ENCODE measurements around the gene PTPRT. TPM values are rescaled to one million over a fixed set of nuclear protein-coding genes. Genes with fewer than 3 reads are reported as not detected.

PTPRT gene
- total RNA-seq, 1 experiment from 2014 or later = not detected

DNA sequence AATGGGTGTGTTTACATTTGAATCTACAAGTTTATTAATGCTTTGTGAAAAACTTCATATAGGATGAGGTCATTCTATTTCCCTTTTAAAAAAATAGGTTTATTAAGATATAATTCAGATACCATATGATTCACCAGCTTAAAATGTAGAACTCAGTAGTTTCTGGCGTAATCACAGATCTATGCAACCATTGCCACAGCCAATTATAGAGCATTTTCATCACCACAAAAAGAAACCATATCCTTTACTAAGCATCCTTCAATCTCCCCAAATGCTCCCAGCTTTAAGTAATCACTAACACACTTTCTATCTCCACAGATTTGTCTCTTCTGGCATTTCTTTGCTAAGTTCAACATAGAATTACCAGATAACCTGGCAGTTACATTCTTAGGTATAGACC is 137.2 kb downstream of the PTPRT start:
- H3K79me2 ChIP-seq (ENCODE audit: insufficient read depth, low read length) = no peaks in the 10 kb centered on the region
- no peaks in the 10 kb centered on the region for H3K27me3 ChIP-seq (ENCODE audit: insufficient read depth, low read length)
- peaks cover 4 to 7% of the 10 kb centered on the region in 2 experiments; a peak in 2 of 4 replicates for H3K9me3 ChIP-seq (ENCODE audit: control insufficient read depth in 1 of 2, insufficient read depth in 1 of 2, low read depth in 1 of 2, low read length in 2 of 2)
- ChIA-PET RAD21 (ENCODE audit: low non-redundant PET in 1 of 2, low total read pairs in 2 of 2, uncharacterized antibody in 2 of 2, unreplicated experiment in 2 of 2) (no interaction called here), CTCF (no interaction called here), POLR2A (no interaction called here)
- H3K27ac ChIP-seq (ENCODE audit: low read depth, low read length) = no peak overlapping the region
- no peaks in the 10 kb centered on the region for H4K20me1 ChIP-seq (ENCODE audit: insufficient read depth)
- no TSS peak for BruUV-seq (replicated peaks)
- TF ChIP-seq, protein P1, sequence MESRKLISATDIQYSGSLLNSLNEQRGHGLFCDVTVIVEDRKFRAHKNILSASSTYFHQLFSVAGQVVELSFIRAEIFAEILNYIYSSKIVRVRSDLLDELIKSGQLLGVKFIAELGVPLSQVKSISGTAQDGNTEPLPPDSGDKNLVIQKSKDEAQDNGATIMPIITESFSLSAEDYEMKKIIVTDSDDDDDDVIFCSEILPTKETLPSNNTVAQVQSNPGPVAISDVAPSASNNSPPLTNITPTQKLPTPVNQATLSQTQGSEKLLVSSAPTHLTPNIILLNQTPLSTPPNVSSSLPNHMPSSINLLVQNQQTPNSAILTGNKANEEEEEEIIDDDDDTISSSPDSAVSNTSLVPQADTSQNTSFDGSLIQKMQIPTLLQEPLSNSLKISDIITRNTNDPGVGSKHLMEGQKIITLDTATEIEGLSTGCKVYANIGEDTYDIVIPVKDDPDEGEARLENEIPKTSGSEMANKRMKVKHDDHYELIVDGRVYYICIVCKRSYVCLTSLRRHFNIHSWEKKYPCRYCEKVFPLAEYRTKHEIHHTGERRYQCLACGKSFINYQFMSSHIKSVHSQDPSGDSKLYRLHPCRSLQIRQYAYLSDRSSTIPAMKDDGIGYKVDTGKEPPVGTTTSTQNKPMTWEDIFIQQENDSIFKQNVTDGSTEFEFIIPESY (IDR thresholded peaks at IDR 0.05; ENCODE audit: extremely low read depth, insufficient replicate concordance, low read length) = no peak
- no peak for TF ChIP-seq POLR2AphosphoS5 (IDR thresholded peaks at IDR 0.05; ENCODE audit: low read depth, low read length)
- no peak for TF ChIP-seq ZNF274 (IDR thresholded peaks at IDR 0.05; ENCODE audit: low read depth, low read length)
- TF ChIP-seq FOSL1 (IDR thresholded peaks at IDR 0.05; ENCODE audit: low read depth) = no peak
- TF ChIP-seq JUND (IDR thresholded peaks at IDR 0.05) = no peak
- TF ChIP-seq SRF (IDR thresholded peaks at IDR 0.05; ENCODE audit: low read depth) = no peak
- TF ChIP-seq CBX3 (IDR thresholded peaks at IDR 0.05; ENCODE audit: low read depth) = no peak
- no peak for TF ChIP-seq POLR2A (IDR thresholded peaks at IDR 0.05; ENCODE audit: borderline replicate concordance, extremely low read depth, insufficient read depth, insufficient read length)
- TF ChIP-seq SIN3A (IDR thresholded peaks at IDR 0.05; ENCODE audit: low read depth) = no peak
- DNase-seq (ENCODE audit: low read depth, low spot score) (no peak), ATAC-seq (no peak)
- no peak overlapping the region for H3K4me2 ChIP-seq (ENCODE audit: low read length)
- H3K9me2 ChIP-seq (ENCODE audit: insufficient read depth) = no peaks in the 10 kb centered on the region
- H3K4me3 ChIP-seq (replicated peaks in 1 of 2; ENCODE audit: low read depth in 1 of 2, low read length in 2 of 2) = no peak overlapping the region
- no peaks in the 10 kb centered on the region for H3K4me1 ChIP-seq (ENCODE audit: control insufficient read depth in 1 of 2, insufficient read depth in 2 of 2, low read length in 2 of 2)
- no peak overlapping the region for H3K9ac ChIP-seq (ENCODE audit: low read length)
- H3K36me3 ChIP-seq (ENCODE audit: control insufficient read depth in 1 of 2, insufficient read depth in 2 of 2, low read length in 2 of 2) = no peaks in the 10 kb centered on the region
- no peak overlapping the region for H2AFZ ChIP-seq (ENCODE audit: low read depth, low read length, poor library complexity, severe bottlenecking)
- intact Hi-C loops (cut with micrococcal nuclease) = no loop called here

DNA sequence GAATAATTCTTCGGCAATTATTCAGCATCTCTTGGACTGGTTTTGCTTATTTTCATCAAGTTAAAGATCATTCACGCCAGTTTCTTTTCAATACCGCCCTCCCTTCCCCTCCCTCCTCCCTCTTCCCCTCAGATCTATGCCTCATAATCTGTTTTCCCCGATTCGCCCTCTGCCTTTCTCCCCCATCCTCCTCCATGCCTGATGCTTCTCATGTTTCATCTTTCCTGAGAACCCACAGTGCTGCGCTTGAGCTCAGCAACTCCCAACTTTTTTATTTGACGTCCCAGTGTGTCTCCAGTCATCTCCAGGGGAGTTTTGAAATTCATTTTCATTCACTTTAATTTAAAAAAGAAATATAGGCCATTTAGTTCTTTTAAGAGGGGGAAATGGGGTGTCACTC is 142.7 kb downstream of the PTPRT start:
- H3K4me1 ChIP-seq (ENCODE audit: control insufficient read depth in 1 of 2, insufficient read depth in 2 of 2, low read length in 2 of 2) = no peaks in the 10 kb centered on the region
- ATAC-seq (no peak), DNase-seq (ENCODE audit: low read depth, low spot score) (no peak)
- no peaks in the 10 kb centered on the region for H3K27me3 ChIP-seq (ENCODE audit: insufficient read depth, low read length)
- RAD21 ChIA-PET (ENCODE audit: low non-redundant PET in 1 of 2, low total read pairs in 2 of 2, uncharacterized antibody in 2 of 2, unreplicated experiment in 2 of 2) = no interaction called here
- POLR2A ChIA-PET = no interaction called here
- no peak overlapping the region for H3K9ac ChIP-seq (ENCODE audit: low read length)
- H3K79me2 ChIP-seq (ENCODE audit: insufficient read depth, low read length) = no peaks in the 10 kb centered on the region
- no peak overlapping the region for H2AFZ ChIP-seq (ENCODE audit: low read depth, low read length, poor library complexity, severe bottlenecking)
- no peaks in the 10 kb centered on the region for H4K20me1 ChIP-seq (ENCODE audit: insufficient read depth)
- TF ChIP-seq ELF1 (IDR thresholded peaks at IDR 0.05; ENCODE audit: borderline replicate concordance, low read depth) (no peak), SIN3A (IDR thresholded peaks at IDR 0.05; ENCODE audit: low read depth) (no peak), EZH2phosphoT487 (IDR thresholded peaks at IDR 0.05; ENCODE audit: borderline replicate concordance) (no peak), ZNF274 (IDR thresholded peaks at IDR 0.05; ENCODE audit: low read depth, low read length) (no peak), EGR1 (IDR thresholded peaks at IDR 0.05; ENCODE audit: low read depth) (no peak), YY1 (IDR thresholded peaks at IDR 0.05; ENCODE audit: extremely low read depth, insufficient replicate concordance, low read depth, low read length) (no peak), ZFX (IDR thresholded peaks at IDR 0.05) (no peak)
- TF ChIP-seq, protein P2, sequence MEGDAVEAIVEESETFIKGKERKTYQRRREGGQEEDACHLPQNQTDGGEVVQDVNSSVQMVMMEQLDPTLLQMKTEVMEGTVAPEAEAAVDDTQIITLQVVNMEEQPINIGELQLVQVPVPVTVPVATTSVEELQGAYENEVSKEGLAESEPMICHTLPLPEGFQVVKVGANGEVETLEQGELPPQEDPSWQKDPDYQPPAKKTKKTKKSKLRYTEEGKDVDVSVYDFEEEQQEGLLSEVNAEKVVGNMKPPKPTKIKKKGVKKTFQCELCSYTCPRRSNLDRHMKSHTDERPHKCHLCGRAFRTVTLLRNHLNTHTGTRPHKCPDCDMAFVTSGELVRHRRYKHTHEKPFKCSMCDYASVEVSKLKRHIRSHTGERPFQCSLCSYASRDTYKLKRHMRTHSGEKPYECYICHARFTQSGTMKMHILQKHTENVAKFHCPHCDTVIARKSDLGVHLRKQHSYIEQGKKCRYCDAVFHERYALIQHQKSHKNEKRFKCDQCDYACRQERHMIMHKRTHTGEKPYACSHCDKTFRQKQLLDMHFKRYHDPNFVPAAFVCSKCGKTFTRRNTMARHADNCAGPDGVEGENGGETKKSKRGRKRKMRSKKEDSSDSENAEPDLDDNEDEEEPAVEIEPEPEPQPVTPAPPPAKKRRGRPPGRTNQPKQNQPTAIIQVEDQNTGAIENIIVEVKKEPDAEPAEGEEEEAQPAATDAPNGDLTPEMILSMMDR (IDR thresholded peaks at IDR 0.05 in 2 of 3, conservative IDR thresholded peaks at IDR 0.05 in 1 of 3; ENCODE audit: borderline replicate concordance in 1 of 3, insufficient read depth in 1 of 3, low read depth in 2 of 3, low read length in 2 of 3) = no peak
- no peak overlapping the region for H3K4me2 ChIP-seq (ENCODE audit: low read length)
- no peak overlapping the region for H3K4me3 ChIP-seq (replicated peaks in 1 of 2; ENCODE audit: low read depth in 1 of 2, low read length in 2 of 2)
- peaks cover 4 to 21% of the 10 kb centered on the region in 2 experiments; a peak in 2 of 4 replicates for H3K9me3 ChIP-seq (ENCODE audit: control insufficient read depth in 1 of 2, insufficient read depth in 1 of 2, low read depth in 1 of 2, low read length in 2 of 2)
- H3K9me2 ChIP-seq (ENCODE audit: insufficient read depth) = no peaks in the 10 kb centered on the region
- CTCF ChIA-PET = no interaction called here
- no TSS peak for BruUV-seq (replicated peaks)
- H3K27ac ChIP-seq (ENCODE audit: low read depth, low read length) = no peak overlapping the region
- intact Hi-C loops (cut with micrococcal nuclease) = no loop called here
- H3K36me3 ChIP-seq (ENCODE audit: control insufficient read depth in 1 of 2, insufficient read depth in 2 of 2, low read length in 2 of 2) = no peaks in the 10 kb centered on the region

Data from HCT116 (cell line).